ENCODE measurements around the gene LIPT2.

Gene LIPT2

GRCh38 chr11:74464746-74465145 is 28.8 kb downstream of the LIPT2 start:
- no peak for DNase-seq (ENCODE audit: low spot score)

DNA sequence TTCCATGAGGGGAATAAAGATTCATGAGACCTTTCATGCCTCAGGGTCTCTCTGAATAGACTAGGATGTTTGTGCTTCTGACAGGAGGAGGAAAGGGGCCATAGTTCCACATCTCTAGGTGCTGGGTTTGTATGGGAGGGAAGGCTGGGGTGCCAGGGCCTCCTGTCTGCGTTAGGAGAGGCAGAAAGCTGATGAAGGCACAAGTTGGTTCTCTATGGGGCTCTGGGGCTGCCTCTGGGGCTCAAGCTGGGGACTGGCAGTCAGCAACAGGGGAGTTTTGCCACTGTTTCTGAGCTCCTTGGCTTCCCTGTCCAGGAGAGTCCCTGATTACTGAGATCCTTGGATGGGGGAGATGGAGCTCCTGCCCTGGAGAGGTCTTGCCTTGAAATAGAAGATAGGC is 30.3 kb downstream of the LIPT2 start:
- no peak for DNase-seq (ENCODE audit: low spot score)

- DNase-seq (ENCODE audit: low spot score): no peak
These were observed 30.9 kb downstream of the LIPT2 start for GRCh38 chr11:74462631-74463030.

- DNase-seq (ENCODE audit: low spot score): no peak
These were observed 31.5 kb downstream of the LIPT2 start for GRCh38 chr11:74462009-74462408.

GRCh38 chr11:74460481-74461154 is 32.9 kb downstream of the LIPT2 start:
- DNase-seq (ENCODE audit: low spot score): no peak

GRCh38 chr11:74460065-74460464 is 33.5 kb downstream of the LIPT2 start:
- no peak for DNase-seq (ENCODE audit: low spot score)

DNA sequence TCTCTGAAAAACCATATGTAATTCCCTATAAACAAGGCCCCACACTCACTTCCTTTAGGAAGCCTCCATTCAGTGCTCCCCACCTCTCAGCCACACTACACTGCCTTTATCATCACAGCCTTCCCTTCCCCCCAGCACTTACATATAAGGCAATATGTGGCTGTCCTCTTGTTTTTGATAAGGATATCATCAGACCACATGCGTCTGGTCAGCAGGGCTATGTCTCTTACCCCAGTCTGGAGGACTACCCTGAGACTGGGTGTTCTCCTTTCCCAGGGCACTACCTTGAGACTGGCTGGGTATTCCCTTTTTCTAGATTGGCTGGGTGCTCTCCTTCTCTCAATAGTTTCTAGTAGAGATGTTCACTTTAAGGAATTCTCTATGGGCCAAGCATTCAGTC is 33.9 kb downstream of the LIPT2 start:
- DNase-seq (ENCODE audit: low spot score): no peak

GRCh38 chr11:74457356-74457755 is 36.2 kb downstream of the LIPT2 start:
- no peak for DNase-seq (ENCODE audit: low spot score)

DNA sequence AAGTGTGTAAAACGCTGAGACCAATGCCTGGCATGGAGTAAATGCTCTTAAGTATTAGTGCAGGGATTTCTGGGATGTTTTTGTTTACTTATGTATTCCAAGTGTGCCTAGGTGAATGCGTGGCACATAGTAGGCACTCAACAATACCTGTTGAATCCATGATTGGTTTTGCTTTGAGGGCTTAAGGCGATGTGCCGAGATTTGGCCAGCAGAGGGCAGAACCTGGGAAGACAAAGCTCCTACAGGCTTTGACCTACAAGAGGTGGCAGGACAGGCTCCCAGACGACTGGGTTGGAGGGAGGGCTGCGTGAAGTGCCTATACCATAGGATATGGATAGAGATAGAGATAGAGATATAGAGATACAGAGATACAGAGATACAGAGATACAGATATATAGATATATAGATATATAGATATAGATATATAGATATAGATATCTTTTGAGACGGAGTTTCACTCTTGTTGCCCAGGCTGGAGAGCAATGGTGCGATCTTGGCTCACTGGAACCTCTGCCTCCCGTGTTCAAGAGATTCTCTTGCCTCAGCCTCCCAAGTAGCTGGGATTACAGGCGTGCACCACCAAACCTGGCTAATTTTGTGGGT is 40.0 kb downstream of the LIPT2 start:
- peak; percentile 56 for DNase-seq (ENCODE audit: low spot score)

GRCh38 chr11:74452366-74452765 is 41.2 kb downstream of the LIPT2 start:
- DNase-seq (ENCODE audit: low spot score): no peak

GRCh38 chr11:74450318-74450717 is 43.2 kb downstream of the LIPT2 start:
- DNase-seq (ENCODE audit: low spot score): no peak

- DNase-seq (ENCODE audit: low spot score): peak; percentile 69
These were observed 44.1 kb downstream of the LIPT2 start for GRCh38 chr11:74449369-74449931.

- no peak for DNase-seq (ENCODE audit: low spot score)
These were observed 45.8 kb downstream of the LIPT2 start for GRCh38 chr11:74447720-74448119.

DNA sequence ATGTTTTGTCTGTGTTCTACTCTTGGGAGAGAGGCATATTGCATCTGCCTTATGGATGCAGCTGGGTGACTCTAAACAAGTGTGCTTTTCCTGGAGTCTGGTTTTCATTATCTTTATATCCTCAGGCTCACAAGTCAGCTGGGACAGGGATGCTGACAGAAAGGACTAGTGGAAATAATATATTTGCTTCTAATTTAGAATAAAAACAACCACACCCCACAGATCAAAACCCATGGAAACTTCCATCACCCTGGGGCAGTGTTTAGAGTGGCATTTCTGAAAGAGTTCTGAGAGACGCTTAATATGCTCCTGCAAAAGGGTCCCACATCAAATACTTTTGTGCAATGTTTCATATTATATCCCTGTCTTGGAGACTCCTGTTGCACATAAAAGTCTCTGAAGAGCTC is 47.0 kb downstream of the LIPT2 start:
- no peak for DNase-seq (ENCODE audit: low spot score)

GRCh38 chr11:74444173-74444826 is 49.2 kb downstream of the LIPT2 start:
- no peak for DNase-seq (ENCODE audit: low spot score)

- peak; percentile 22 for DNase-seq (ENCODE audit: low spot score)
These were observed 50.3 kb downstream of the LIPT2 start for GRCh38 chr11:74443071-74443864.

DNA sequence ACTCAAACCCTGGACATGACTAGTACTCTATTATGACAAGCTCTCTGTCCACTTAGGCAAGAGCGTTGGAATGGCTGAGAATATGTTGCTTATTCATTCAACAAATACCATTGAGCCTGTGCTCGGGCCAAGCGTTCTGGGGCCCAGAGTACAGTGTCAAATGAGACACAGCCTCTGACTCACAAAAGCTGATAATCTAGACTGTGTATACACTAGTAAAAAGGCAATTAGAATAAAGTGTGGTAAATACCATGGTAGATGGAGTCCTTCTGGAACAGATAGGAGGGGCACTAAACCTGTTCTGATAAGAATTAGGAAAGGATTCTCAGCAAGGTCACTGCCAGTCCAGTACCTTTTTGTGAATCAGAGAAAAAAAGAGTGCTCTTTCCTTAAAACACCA is 50.9 kb downstream of the LIPT2 start:
- peak; percentile 18 for DNase-seq (ENCODE audit: low spot score)

Data from LoVo (cell line).